HG02798 (cell line): ENCODE measurements around the gene LPAR5.

Experiments used
- ATAC-seq: cut with Tn5 transposase; IDR thresholded peaks from one replicate; pipeline ENCODE4 v1.9.1; 2021; ENCODE audit warnings: mild to moderate bottlenecking; ENCODE audit not compliant: unreplicated experiment, poor library complexity

Gene LPAR5

DNA sequence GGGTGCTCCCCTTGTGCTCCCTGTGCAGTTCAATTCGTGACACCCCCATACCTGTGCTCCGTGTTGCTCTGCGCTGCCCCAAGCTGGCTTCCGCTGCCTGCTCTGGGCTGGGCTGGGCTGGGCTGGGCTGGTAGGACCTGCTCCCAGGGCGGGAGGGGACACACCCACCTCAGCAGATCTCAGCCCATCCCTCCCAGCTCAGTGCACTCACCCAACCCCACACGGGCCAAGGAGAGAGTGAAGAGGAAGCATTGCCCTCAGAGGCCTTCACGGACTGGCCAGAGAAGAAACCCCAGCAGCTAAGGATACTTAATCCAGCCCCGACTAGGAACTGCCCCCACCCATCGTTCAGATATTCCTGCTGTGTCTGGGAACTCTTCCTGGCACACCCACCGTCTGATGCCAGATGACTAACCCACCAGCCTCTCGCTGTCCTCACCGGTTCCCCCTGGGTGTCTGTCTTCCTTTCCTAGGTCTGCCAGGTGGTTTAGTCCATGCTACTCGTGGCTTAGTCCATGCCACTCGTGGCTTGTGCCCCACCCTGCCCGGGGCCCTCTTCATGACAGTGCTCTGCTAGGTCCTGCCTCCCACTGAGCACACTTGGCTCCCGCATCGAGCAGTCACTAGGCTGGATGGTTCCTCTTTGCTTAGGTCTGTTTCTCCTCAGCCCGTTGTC is at the start of gene LPAR5:
Gene LPAR5, minus strand, starts transcription at position 104 of the 676 bp plus-strand sequence. CDS start 14,711 bp downstream, outside the sequence.
- ATAC-seq = peak; percentile 31

DNA sequence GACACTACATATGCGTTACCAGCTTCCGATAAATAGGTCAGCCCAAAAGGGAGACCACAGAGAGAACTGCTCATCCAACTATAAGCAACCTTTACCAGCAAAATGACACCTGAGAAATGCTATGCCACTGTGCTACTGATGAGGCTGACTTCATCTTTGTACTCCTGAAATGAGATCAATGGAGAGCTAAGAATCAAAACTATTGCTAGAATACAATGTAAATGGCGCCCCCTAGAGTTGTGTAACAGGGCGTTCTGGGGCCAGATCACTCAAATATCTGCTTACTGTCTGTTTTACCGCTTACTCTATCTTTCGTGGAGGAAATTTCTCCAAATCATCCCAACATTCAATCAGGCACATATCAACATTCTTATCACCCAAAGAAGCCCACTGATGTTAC is 48.9 kb upstream of the LPAR5 start:
- no peak for ATAC-seq

DNA sequence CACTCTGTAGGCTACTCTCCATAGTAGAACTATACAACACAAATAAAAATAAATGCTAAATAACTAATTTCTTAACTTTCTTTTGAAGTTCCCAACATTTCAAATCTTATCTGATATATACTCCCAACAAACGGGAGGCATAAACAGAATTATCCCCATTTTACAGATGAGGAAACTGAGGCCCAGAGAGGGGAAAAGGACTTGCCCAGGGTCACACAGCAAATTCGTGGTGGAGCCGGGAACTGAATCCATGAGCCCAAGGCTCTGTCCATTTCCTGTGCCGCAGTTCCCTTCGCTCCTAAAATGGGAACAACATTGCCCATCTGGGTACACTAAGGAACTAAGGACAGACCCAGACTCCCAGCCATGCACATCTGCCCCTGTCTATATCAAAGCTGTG is 41.2 kb upstream of the LPAR5 start:
- no peak for ATAC-seq

DNA sequence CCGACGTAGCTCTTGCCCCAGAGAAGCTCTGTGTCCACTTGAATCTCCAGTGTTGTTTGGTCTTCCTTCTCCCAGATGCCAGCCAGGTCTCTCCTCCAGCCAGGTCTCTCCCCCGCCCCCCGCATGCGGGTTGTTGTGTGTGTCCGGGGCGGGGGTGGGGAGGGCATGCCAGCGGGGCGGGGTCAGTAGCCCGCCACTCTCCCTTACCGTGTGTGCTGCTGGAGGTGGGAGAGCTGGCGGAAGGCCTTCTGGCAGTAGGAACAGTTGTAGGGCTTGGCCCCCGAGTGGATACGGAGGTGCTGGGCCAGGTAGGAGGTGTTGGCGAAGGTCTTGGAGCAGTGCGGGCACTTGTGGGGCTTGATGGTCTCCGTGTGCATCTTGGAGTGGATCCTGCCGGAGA is 36.4 kb upstream of the LPAR5 start:
- no peak for ATAC-seq

DNA sequence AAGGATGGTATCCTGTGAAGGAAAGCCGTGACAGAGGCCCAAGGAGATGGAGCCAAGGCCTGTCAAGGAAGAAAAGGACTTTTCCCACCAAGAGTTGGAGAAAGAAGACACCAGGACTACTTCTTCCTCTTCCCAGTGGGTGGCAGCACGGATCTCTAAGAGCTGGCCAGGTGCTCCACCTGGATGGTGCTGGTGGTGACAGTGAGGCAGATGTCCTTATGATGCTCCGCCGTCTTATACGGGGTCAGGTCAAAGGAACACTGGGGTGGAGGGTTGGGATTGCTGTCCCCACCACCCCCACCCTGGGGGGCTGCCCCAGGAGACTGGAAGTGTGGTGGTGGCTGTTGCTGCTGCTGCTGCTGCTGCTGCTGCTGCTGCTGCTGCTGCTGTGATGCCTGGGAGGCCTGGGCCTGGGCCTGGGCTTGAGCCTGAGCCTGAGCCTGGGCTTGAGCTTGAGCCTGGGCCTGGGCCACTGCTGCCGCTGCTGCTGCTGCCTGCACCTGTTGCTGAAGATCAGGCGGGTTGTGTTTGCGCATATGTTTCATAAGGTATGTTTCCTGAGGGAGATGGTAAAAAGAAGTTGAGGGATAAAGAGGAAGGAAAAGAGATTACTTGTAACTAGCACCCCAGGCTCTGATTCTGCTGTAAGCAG is 31.9 kb upstream of the LPAR5 start:
- ATAC-seq = no peak

DNA sequence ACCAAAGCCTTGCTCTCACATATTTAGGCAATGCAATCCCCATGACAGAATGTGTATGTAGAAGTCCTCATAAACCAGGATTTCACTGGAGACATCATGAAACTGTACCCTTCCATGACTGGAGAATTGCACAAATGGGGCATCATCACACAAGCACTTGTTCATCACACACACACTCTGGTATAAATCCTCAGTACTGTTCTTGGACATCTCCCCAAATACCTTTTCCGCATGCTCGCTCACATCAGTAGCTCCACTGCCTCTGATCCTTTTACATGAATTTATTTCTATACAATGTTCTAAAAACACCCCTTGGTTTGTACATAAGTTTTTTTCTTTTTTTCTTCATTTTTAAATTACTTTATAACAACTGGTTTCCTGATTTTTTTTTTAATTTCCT is 30.5 kb upstream of the LPAR5 start:
- ATAC-seq = no peak

DNA sequence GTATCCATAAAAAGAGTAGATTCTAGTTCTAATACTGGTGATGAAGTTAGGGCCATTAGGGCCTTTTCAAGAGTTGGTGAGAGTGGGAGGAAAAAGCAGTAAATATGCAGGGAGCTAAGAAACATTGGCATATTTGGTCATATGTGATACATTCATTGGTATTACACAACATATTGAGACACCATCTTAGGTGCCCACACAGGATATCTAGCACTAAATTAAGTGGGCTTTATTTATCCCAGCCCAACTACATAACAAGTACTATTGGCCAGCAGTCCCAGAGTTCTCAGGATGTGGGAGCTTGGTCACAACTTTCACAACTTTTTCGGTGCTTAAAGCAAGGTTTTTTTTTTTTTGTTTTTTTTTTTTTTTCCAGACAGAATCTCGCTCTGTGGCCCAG is 29.1 kb upstream of the LPAR5 start:
- ATAC-seq = no peak

DNA sequence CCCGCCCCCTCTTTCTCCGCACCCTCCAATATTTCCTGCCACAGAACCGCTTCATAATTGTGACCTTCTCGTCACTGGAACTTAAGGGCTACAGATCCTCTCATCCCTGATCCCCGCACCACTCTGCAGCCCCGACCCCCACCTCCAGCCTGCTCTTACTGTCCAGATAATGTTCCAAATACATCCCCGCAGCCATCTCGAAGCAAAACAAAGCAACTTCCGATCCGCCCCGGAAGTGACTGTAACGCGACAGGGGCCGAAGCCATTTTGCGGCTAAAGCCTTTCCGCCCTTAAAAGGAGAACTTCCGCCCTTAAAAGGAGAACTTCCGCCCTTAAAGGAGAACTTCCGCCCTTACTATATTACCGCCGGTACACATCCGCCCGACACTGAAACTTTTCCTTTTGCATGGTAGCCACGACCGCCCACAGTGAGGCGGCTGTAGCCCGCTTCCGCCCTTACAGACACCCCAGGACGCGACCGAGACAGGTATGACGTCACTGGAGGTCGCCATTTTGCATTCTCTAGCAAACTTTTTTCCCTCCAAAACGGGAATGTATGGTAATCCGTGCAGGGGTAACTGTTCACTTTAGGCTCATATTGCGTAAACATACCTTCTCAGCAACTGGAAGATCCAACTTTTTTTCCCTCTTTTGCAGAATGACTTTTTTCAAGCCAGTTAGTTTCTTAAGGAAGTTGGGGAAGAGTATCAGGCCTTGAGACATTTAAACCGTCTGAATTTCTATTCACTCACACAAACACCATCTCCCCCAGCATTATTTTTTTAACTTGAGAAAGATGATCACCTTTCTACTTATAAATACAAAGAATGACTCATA is 27.4 kb upstream of the LPAR5 start, which contains the start of gene ING4:
Gene ING4, minus strand, starts transcription at position 214 of the 837 bp plus-strand sequence. Its CDS starts 18 bp downstream, at position 196.
- ATAC-seq = peak; percentile 98

DNA sequence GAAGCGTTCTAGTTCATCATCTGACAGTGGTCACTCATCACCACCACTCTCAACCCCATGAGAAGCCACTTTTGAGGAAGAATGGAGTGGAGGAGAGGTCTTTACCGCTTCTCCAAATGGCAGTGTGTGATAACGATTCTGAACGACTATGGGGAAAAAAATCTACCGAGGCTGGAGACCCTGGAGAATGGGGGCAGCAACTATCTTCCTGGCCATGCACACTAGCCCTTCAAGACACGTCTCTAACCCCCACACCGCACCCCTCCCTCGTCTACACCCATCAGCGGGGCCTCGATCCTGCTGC is 26.8 kb upstream of the LPAR5 start:
- no peak for ATAC-seq

DNA sequence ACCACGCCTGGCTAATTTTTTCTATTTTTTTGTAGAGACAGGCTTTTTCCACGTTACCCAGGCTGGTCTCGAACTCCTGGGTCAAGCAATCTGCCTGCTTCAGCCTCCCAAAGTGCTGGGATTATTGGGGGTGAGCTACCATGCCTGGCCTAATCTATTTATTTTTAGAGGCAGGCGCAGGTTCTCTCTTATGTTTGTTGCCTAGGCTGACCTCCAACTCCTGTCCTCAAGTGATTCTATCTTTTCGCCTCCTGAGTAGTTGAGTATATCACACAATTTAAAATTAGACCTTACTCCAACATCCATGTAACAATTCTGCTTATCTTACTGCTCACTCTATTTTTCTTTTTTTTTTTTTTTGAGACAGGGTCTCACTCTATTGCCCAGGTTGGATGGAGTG is 18.2 kb upstream of the LPAR5 start:
- ATAC-seq = no peak

DNA sequence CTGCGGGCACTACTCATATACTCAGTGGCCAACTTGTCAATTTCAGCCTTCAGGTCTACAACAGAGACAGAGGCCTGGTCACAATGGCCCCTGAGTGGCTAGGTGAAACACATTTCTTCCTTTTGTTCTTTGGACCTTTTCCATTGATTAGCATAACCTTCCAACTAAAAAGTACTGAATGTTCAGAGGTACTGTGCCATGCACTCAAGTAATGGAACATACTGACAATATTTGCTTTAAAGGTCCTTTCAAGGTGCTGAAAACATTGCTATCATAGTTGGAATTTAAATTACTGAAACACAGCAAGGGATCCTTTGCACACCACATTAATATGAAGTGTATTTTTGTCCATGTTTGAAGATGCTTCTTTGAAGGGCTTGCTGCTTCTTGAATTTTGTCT is 17.6 kb upstream of the LPAR5 start:
- ATAC-seq = no peak

DNA sequence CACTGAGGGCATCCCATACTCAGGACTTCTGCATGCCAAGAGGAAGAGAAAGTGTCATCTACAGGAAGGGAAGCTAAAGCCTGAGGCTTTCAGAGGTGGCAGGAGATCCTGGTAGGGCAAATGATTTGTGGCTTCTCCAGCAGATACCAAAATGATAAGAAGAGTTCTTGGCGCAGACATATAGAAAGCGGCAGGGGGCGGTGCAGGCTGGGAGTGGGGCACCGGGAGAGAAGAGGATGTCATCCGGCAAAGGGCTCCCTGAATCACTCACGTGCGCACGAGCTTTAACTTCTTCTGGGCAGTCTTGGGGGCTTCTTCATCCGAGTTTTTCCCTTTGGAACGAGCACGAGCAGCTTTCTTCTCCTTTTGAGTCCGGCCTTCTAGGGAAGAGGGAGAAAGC is 16.6 kb upstream of the LPAR5 start:
- ATAC-seq = no peak

DNA sequence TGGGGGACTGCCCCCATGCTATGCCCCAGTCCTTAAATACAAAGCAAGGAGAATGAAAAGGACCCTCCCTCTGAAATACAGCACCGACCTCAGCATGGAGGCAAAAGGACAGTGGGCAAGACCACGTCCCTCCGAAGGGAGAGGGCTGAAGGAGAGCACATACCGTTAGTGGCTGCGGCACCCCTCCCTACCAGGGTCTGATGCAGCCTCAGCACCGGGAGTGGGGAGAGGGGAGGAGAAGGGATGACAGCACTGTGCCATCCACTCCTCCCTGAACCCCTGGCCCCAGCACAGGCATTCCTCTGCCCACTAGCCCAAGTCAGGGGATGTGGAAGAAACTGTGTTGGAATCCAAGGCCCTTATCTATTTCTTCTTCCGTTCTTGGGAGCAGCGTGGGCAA is 15.1 kb upstream of the LPAR5 start:
- ATAC-seq = no peak

DNA sequence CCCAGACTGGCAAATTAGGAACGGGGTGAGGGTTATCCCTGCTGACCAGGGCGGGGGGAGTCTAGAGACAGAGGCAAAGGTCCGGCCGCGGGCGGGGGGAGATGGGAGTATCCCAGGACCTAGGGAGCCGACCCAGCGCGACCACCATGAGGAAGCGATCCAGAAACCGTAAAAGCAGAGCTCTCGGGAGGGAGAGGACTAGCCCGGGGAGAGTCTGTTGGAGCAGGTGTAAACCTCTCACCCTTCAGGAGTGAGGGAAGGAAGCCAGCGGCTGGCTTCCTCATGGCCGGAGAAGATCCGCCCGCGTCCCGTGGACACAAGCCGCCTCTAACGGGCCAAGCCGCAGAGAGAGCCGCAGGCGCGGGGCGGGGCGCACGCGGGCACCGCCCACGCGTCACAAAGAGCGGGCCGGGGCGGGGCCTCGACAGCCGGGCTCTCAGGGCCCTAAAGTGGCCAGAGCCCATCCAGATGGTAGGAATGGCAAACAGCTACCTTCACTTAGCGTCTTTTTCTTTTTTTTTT is 11.4 kb upstream of the LPAR5 start, which contains the start of gene ACRBP:
Gene ACRBP, minus strand, starts transcription at position 350 of the 522 bp plus-strand sequence. Its CDS starts 66 bp downstream, at position 284.
- ATAC-seq = peak; percentile 52

DNA sequence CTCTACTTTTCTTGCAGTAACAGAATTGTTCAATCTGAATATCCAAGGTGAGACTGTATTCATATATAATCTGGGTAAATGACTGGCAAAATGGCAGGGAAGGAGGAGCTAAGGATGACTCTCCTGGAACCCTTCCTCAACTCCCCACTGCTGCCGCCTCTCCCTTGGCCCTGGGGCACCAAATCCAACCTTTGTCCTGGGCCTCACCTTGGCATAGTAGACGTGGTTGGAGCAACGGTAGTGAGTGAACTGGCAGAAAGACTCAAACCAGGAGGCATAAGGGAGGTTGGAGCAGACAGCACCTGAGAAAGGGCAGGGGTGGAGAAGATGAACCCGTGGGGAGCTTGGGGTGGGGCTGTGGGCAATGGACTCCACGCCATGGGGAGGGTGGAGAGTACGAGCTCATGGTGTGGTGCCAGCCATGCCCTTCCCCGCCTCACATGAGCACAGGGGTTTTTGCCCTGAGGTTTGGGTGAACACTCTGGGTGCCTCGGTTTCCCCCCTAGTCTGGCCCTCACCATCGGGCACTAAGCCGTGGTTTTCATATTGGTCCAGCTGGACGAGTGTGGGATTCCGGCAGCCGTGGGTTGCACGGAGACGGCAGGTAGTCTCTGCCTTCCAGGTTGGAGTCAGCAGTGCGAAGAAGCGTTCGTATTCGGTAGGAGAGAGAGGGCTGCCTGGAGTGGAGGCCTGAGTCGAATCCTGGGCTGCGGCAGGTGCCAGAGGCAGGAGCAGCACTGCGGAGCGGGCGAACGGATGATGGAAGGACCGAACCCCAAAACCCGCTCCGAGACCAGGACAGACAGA is 10.7 kb upstream of the LPAR5 start:
- ATAC-seq = no peak

DNA sequence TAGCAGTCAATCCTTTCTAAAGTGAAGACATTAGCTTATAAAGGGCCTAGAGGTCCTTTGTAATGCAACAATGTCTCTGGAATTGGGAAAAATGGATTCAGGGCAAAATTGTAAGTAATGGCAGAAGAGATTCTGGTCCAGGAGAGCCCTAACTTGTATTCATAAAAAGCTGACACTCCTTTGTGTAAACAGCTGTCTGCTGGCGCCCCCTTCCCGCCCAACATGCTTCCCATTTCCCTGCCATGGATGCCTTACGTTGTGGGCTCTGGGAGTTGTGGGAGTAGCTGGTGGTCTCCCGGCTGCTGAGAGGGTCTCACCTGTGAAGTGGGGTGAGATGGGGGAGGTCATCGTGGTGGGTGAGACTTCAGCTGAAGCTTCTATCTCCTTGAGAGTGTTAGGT is 9.1 kb upstream of the LPAR5 start:
- no peak for ATAC-seq

DNA sequence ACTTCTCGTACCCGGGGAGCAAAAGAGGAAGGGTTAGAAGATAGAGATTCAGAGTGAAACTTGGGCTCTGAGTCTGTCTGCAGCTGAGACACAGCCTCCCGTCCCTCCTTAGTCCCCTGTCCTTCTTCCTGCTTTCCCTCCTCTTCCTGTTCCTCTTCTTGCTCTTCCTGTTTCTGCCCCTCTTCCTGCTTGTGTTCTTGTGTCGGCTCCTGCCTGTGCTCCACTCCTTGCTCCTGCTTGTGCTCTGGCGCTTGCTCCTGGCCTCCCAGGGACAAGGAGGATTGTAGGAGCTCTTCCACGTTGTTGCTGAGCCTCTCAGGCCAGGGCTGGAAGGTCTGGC is 8.5 kb upstream of the LPAR5 start:
- ATAC-seq = no peak

DNA sequence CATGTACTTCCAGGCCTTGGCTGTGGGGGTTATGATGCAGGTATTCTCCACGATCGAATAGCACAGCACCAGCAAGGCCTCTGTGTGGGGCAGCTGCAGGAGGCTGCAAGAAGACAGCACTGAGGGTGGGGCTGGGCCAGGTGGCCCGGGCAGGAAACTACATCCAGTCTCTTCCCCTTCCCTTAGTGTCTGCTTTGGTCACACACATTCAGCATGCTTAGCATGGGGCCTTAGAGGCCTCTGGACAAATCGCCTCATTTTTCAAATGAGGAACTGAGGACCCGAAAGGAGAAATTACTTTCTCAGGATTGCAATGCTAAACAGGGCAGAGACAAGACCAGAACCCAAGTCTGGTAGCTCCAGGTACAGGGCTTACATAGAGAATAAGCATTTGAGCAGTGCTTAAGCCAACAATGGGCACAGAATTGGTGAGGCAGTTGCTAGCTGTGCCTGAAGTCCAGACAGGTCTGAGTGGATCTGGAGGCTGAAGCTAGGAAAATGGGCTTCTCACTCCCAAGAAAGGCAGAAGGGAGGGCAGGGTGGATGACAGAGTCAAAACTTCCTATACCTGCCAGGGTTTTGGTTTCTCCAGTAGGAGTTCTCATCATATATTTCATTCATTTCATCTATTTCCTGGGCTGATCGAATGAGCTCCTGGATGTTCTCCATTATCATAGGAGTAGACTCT is 8.0 kb upstream of the LPAR5 start:
- no peak for ATAC-seq

DNA sequence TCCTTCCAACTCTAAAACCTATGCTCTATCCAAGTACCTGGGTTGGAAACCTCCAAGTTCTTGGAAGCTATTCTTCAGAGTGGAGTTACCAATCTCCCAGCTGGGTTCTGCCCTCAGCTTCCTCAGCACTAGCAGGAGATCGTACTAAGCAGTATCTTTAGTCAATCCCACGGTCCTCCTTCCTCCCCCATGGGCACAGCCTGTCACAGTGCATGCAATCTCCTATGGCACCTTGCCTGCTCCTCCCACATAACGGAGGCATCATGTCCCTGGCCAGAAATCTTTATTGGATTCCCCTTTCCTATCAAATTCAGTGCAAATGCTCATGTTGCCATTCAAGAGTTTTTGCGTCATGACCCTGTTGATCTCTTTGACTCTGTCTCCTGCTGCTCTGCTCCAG is 5.4 kb upstream of the LPAR5 start:
- ATAC-seq = no peak

DNA sequence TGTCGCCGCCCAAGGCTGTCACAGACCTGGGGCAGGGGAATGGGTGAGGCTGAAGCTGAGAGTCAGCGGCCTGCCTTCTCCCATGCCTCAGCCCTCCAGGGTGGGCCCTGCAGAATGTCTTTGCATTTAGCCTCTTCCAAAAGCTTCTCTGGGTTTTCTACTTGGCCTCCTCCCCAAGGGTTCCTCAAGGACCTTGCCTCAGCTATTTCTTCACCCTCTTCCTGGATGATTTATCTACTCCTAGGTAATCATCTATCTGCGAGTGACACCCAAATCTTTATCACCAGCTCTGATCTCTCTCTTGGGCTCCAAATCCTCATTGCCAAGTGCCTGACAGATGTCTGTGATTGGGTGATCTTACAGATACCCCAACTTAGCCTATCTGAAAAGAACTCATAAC is 4.7 kb upstream of the LPAR5 start:
- ATAC-seq = no peak
